DND-41 (cell line): ENCODE measurements around the gene TRIM9.

ENCODE experiments used
- ATAC-seq: fragments of 200-7000 bp; cut with Tn5 transposase; 3 replicates; pipeline ENCODE4 v1.9.1; 2021; ENCODE audit warnings: low read depth; ENCODE audit not compliant: insufficient read depth
- DNase-seq: peaks from one replicate; pipeline ENCODE4 v3.0.0-alpha.2; 2020
- H2AFZ ChIP-seq: 2 replicates; pipeline ENCODE4 v1.6.0; 2012; ENCODE audit warnings: low read depth, low read length
- H3K27ac ChIP-seq: 2 replicates; pipeline ENCODE4 v1.5.1; 2012; ENCODE audit warnings: low read length, inconsistent platforms
- H3K27me3 ChIP-seq: fragments of 200-600 bp; sonication (generic); 2 replicates; pipeline ENCODE4 v1.6.0; 2012; ENCODE audit warnings: low read length, mild to moderate bottlenecking, inconsistent platforms; ENCODE audit not compliant: insufficient read depth, poor library complexity
- H3K36me3 ChIP-seq: 2 replicates; pipeline ENCODE4 v1.5.1; 2012; ENCODE audit warnings: low read length, inconsistent platforms; ENCODE audit not compliant: insufficient read depth
- H3K4me1 ChIP-seq: 2 replicates; pipeline ENCODE4 v1.5.1; 2012; ENCODE audit warnings: mild to moderate bottlenecking, low read length; ENCODE audit not compliant: insufficient read depth
- H3K4me2 ChIP-seq: 2 replicates; pipeline ENCODE4 v1.6.0; 2012; ENCODE audit warnings: mild to moderate bottlenecking, moderate library complexity, low read length, inconsistent platforms; ENCODE audit not compliant: insufficient read depth
- H3K4me3 ChIP-seq, 2 experiments: fragments of 200-600 bp in 1 of 2; shearing (Covaris generic) in 1 of 2; 2 replicates each; pipeline ENCODE4 v1.5.1; 2012 to 2016; ENCODE audit warnings: inconsistent platforms in 2 of 2, low read length in 2 of 2, mild to moderate bottlenecking in 2 of 2, low read depth in 1 of 2, moderate library complexity in 1 of 2
- H3K79me2 ChIP-seq: 2 replicates; pipeline ENCODE4 v1.6.0; 2012; ENCODE audit warnings: low read length, inconsistent platforms; ENCODE audit not compliant: insufficient read depth
- H3K9ac ChIP-seq: 2 replicates; pipeline ENCODE4 v1.6.0; 2012; ENCODE audit warnings: low read depth, mild to moderate bottlenecking, inconsistent platforms, low read length, moderate library complexity
- H3K9me3 ChIP-seq: 2 replicates; pipeline ENCODE4 v1.5.1; 2012; ENCODE audit warnings: low read length, moderate library complexity, mild to moderate bottlenecking, inconsistent platforms; ENCODE audit not compliant: insufficient read depth, severe bottlenecking
- H4K20me1 ChIP-seq: 2 replicates; pipeline ENCODE4 v1.6.0; 2012; ENCODE audit warnings: low read length; ENCODE audit not compliant: insufficient read depth
- CTCF ChIP-seq: IDR thresholded peaks from 2 replicates; pipeline ENCODE4 v1.5.1; 2012; ENCODE audit warnings: borderline replicate concordance, low read length, moderate library complexity, mild to moderate bottlenecking; ENCODE audit not compliant: poor library complexity, severe bottlenecking; ENCODE audit errors: extremely low read depth
- EZH2 ChIP-seq: IDR thresholded peaks from 3 replicates; pipeline ENCODE4 v1.6.1; 2012; ENCODE audit warnings: borderline replicate concordance, low read depth, mild to moderate bottlenecking, moderate library complexity, low read length, inconsistent platforms; ENCODE audit not compliant: severe bottlenecking

The TRIM9 gene

DNA sequence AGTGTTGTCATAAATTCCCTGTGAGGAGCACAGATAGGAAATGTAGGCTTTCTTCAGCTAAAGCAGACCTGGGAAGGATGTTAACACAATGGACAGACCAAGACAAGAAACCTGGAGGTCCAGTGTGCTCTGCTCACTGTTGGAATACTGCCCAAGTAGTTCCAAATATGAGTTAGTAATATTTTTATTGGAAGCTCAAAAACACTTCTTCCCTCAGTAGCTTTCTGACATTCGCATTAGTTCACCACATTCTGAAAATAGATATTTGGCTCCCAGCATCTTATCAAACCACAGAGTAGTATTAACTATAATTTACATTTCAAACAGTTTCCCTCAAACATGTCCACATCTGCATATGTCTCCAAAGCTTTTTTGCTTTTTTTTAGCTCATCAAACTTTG, 75.8 kb downstream of the TRIM9 start:
- H3K79me2 ChIP-seq = no peaks in the 10 kb centered on the region
- peaks cover 5% of the 10 kb centered on the region; the same call in 1 of the 2 replicates for H3K4me1 ChIP-seq
- no peaks in the 10 kb centered on the region for H4K20me1 ChIP-seq
- H3K4me2 ChIP-seq = no peak overlapping the region
- H3K27me3 ChIP-seq = no peaks in the 10 kb centered on the region
- no peaks in the 10 kb centered on the region for H3K9me3 ChIP-seq
- no peak overlapping the region for H3K27ac ChIP-seq
- H3K9ac ChIP-seq = no peak overlapping the region
- no peak overlapping the region for H2AFZ ChIP-seq
- H3K36me3 ChIP-seq = peaks cover 12% of the 10 kb centered on the region; the same call in 1 of the 2 replicates
- no peak for DNase-seq
- H3K4me3 ChIP-seq = no peak overlapping the region
- no peak for ATAC-seq
- no peak for TF ChIP-seq CTCF
- TF ChIP-seq EZH2 = no peak

DNA sequence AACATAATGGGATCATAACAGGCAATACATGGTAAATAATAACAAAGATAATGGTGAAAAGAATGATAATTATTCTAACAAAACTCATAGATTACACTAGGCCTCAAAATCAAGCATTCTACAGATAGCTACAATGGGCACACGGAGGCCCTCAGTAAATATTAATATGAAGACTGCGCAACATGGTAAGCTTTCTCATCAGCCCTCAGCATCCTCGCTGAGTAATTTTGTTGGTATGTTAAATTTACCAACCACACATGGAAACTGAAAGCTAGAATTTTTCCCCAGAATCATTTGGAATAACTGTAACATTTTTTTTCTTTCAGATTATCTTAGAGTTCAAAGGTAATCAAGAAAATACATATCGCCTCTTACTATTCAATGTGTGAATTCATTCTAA, 76.4 kb downstream of the TRIM9 start:
- H2AFZ ChIP-seq = no peak overlapping the region
- peaks cover 12% of the 10 kb centered on the region; the same call in 1 of the 2 replicates for H3K36me3 ChIP-seq
- H3K9ac ChIP-seq = no peak overlapping the region
- no peaks in the 10 kb centered on the region for H4K20me1 ChIP-seq
- no peak overlapping the region for H3K27ac ChIP-seq
- no peak for ATAC-seq
- no peaks in the 10 kb centered on the region for H3K27me3 ChIP-seq
- no peaks in the 10 kb centered on the region for H3K9me3 ChIP-seq
- no peak overlapping the region for H3K4me3 ChIP-seq
- H3K4me1 ChIP-seq = peaks cover 5% of the 10 kb centered on the region; the same call in 1 of the 2 replicates
- TF ChIP-seq EZH2 (no peak), CTCF (no peak)
- no peak for DNase-seq
- H3K79me2 ChIP-seq = no peaks in the 10 kb centered on the region
- no peak overlapping the region for H3K4me2 ChIP-seq

- H3K27ac ChIP-seq = no peak overlapping the region
- no peaks in the 10 kb centered on the region for H3K4me1 ChIP-seq
- DNase-seq (no peak), ATAC-seq (no peak)
- no peak overlapping the region for H3K4me3 ChIP-seq
- H3K9me3 ChIP-seq = no peaks in the 10 kb centered on the region
- H3K9ac ChIP-seq = no peak overlapping the region
- H3K4me2 ChIP-seq = no peak overlapping the region
- no peaks in the 10 kb centered on the region for H3K27me3 ChIP-seq
- H2AFZ ChIP-seq = no peak overlapping the region
- TF ChIP-seq EZH2 (no peak), CTCF (no peak)
- H3K36me3 ChIP-seq = no peaks in the 10 kb centered on the region
- H4K20me1 ChIP-seq = no peaks in the 10 kb centered on the region
- no peaks in the 10 kb centered on the region for H3K79me2 ChIP-seq
Observed at GRCh38 chr14:51014625-51015024, 80.3 kb downstream of the TRIM9 start.

- H3K4me2 ChIP-seq = no peak overlapping the region
Observed at GRCh38 chr14:51014086-51014485, 80.8 kb downstream of the TRIM9 start.

More at GRCh38 chr14:51014086-51014485, 80.8 kb downstream of the TRIM9 start:
- Histone ChIP-seq H4K20me1 (no peaks in the 10 kb centered on the region), H3K79me2 (no peaks in the 10 kb centered on the region), H3K4me1 (no peaks in the 10 kb centered on the region), H3K4me3 (no peak overlapping the region), H3K9ac (no peak overlapping the region), H3K27me3 (no peaks in the 10 kb centered on the region), H3K27ac (no peak overlapping the region), H3K36me3 (peaks cover under 1% of the 10 kb centered on the region), H2AFZ (no peak overlapping the region), H3K9me3 (no peaks in the 10 kb centered on the region)
- DNase-seq (no peak), ATAC-seq (no peak)
- TF ChIP-seq CTCF (no peak), EZH2 (no peak)
